Muscle of leg (tissue), 11 donors: ENCODE data around the gene GEN1. TPM values are rescaled to one million over a fixed set of nuclear protein-coding genes. Genes with fewer than 3 reads are reported as not detected.
A peak's percentile ranks its signal among the peaks of the same experiment; 100 is the strongest.

Experiments used
- DNase-seq: peaks from one replicate; pipeline ENCODE4 v3.0.0; 2013
- H3K27ac ChIP-seq: one replicate; pipeline ENCODE4 v1.5.1; 2013; ENCODE audit warnings: mild to moderate bottlenecking, low read length, control low read depth
- H3K27me3 ChIP-seq: one replicate; pipeline ENCODE4 v1.6.1; 2013; ENCODE audit warnings: low read length; ENCODE audit not compliant: control insufficient read depth, insufficient read depth
- H3K36me3 ChIP-seq: one replicate; pipeline ENCODE4 v1.6.1; 2013; ENCODE audit warnings: low read length; ENCODE audit not compliant: control insufficient read depth, insufficient read depth
- H3K4me1 ChIP-seq: one replicate; pipeline ENCODE4 v1.6.1; 2013; ENCODE audit warnings: low read length; ENCODE audit not compliant: control insufficient read depth, insufficient read depth
- H3K4me3 ChIP-seq: one replicate; pipeline ENCODE4 v1.5.1; 2013; ENCODE audit warnings: low read length, control low read depth
- H3K9me3 ChIP-seq: replicated peaks from 2 replicates; pipeline ENCODE4 v1.6.1; 2013; ENCODE audit warnings: low read depth, low read length; ENCODE audit not compliant: control insufficient read depth
- WGBS: methylation state at CpG from one replicate; pipeline ENCODE4 v1.1.5; 2013; ENCODE audit warnings: missing lambda C conversion rate; ENCODE audit not compliant: insufficient coverage; 5-methylcytosine and 5-hydroxymethylcytosine counted together
- polyA plus RNA-seq, 8 donors: library from polyadenylated mRNA; unstranded; fragments of 120-200 nt; gene quantifications; one replicate each; pipeline versions ENCODE4 v1.2.1 to v1.2.3, GENCODE V29; 2013; ENCODE audit warnings: inconsistent platforms in 1 of 8, low replicate concordance in 1 of 8; ENCODE audit not compliant: insufficient read length in 8 of 8, insufficient read depth in 1 of 8
- total RNA-seq: library from RNA; stranded (reverse); fragments of 120-200 nt; gene quantifications from one replicate; pipeline ENCODE4 v1.2.4, GENCODE V29; 2013

The GEN1 gene
- total and polyA plus RNA-seq, 9 donors: 6.5 to 16.7 (median 9.4) TPM

- H3K27ac ChIP-seq: no peak overlapping the region
- peaks cover 36% of the 10 kb centered on the region for H3K36me3 ChIP-seq
- no peaks in the 10 kb centered on the region for H3K9me3 ChIP-seq
- 100% methylated on average over 1 of the region's 4 CpGs for WGBS
- H3K4me3 ChIP-seq: no peak overlapping the region
- DNase-seq: peak; percentile 1
- H3K4me1 ChIP-seq: no peaks in the 10 kb centered on the region
- no peaks in the 10 kb centered on the region for H3K27me3 ChIP-seq
Observed at GRCh38 chr2:17719562-17720371, 34.2 kb upstream of the GEN1 start.

- H3K9me3 ChIP-seq: no peaks in the 10 kb centered on the region
- 94% methylated on average over 4 of the region's 6 CpGs for WGBS
- H3K4me1 ChIP-seq: no peaks in the 10 kb centered on the region
- H3K27ac ChIP-seq: no peak overlapping the region
- no peaks in the 10 kb centered on the region for H3K27me3 ChIP-seq
- peaks cover 12% of the 10 kb centered on the region for H3K36me3 ChIP-seq
- no peak for DNase-seq
- H3K4me3 ChIP-seq: no peak overlapping the region
Observed at GRCh38 chr2:17728210-17728609, 25.7 kb upstream of the GEN1 start.

- H3K27me3 ChIP-seq: no peaks in the 10 kb centered on the region
- H3K36me3 ChIP-seq: peaks cover 13% of the 10 kb centered on the region
- no peaks in the 10 kb centered on the region for H3K9me3 ChIP-seq
- no peaks in the 10 kb centered on the region for H3K4me1 ChIP-seq
- WGBS: no CpG with 5 or more reads among the region's 2 CpGs
- no peak overlapping the region for H3K4me3 ChIP-seq
- H3K27ac ChIP-seq: no peak overlapping the region
- DNase-seq: no peak
Observed at GRCh38 chr2:17729880-17730279, 24.1 kb upstream of the GEN1 start.

DNA sequence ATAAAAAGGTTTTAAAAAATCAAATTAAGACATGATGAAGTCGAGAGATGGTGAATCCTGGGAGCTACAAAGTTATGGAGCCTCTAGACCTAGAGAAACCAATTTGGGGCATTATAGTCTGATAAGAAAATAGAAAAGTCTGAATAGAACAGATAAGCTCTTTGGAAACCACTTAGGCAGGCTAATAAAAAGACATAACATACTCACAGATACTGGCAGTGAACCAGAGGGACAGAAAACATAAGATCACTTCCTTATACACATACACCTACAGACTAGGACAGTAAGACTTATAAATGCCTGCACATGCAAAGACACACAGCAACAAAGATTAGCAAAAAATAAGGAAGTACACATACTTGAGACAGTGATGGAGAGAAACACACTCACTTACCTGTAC, 20.3 kb upstream of the GEN1 start:
- peaks cover 23% of the 10 kb centered on the region for H3K36me3 ChIP-seq

GRCh38 chr2:17735864-17736263, 18.1 kb upstream of the GEN1 start:
- WGBS: no CpG with 5 or more reads among the region's 2 CpGs
- no peaks in the 10 kb centered on the region for H3K4me1 ChIP-seq
- no peaks in the 10 kb centered on the region for H3K27me3 ChIP-seq
- no peak overlapping the region for H3K4me3 ChIP-seq
- peaks cover 34% of the 10 kb centered on the region for H3K36me3 ChIP-seq
- no peak for DNase-seq
- no peak overlapping the region for H3K27ac ChIP-seq
- H3K9me3 ChIP-seq: no peaks in the 10 kb centered on the region

More for the DNA sequence above, 20.3 kb upstream of the GEN1 start:
- no CpG with 5 or more reads among the region's 1 CpG for WGBS
- no peak overlapping the region for H3K27ac ChIP-seq
- H3K9me3 ChIP-seq: no peaks in the 10 kb centered on the region
- DNase-seq: no peak
- no peak overlapping the region for H3K4me3 ChIP-seq
- H3K4me1 ChIP-seq: no peaks in the 10 kb centered on the region
- no peaks in the 10 kb centered on the region for H3K27me3 ChIP-seq

DNA sequence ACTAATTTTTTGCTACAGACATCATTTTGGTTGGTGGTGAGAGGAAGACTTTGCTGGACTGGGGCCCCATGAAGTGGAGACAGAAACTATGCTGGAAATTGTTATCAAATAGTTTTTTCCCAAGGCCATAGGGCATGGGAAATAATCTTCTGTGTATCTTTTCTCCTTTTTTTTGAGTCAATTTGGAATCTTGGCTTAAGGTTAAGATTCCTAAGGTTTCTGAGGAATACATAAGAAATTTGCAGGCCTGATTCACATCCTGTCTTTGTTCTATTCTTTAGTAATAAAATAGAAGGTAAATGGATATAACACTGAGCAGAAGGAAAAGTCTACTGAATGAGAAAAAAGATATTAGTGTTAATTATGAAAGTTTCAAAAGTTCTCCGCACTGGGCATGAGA, 16.9 kb upstream of the GEN1 start:
- H3K27ac ChIP-seq: no peak overlapping the region

DNA sequence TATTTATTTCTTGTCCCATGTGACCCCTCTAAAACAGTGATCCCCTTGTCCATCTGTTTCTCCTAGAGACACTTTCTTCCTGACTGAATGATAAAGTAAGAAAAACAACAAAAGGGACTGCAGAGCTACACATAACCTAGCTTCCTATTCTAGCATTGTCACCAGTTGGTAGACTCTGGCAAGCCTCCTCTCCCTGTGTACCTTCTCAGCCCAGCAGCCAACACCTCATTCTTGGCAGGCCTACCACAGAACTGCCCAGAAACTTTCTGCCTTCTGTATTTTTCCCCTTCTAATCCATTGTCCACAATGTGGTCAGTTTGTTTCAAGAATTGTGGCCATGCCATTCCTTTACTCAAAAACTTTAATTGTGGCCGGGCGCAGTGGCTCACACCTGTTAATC, 13.7 kb upstream of the GEN1 start:
- no peak overlapping the region for H3K4me3 ChIP-seq
- no peaks in the 10 kb centered on the region for H3K27me3 ChIP-seq
- DNase-seq: no peak
- WGBS: no CpG with 5 or more reads among the region's 2 CpGs
- H3K4me1 ChIP-seq: no peaks in the 10 kb centered on the region
- no peaks in the 10 kb centered on the region for H3K9me3 ChIP-seq
- H3K27ac ChIP-seq: no peak overlapping the region
- peaks cover 32% of the 10 kb centered on the region for H3K36me3 ChIP-seq

More for the DNA sequence above, 16.9 kb upstream of the GEN1 start:
- Histone ChIP-seq H3K27me3 (no peaks in the 10 kb centered on the region), H3K4me1 (no peaks in the 10 kb centered on the region), H3K36me3 (peaks cover 39% of the 10 kb centered on the region), H3K9me3 (no peaks in the 10 kb centered on the region), H3K4me3 (no peak overlapping the region)
- WGBS: 100% methylated on average over 1 of the region's 1 CpG
- DNase-seq: no peak

DNA sequence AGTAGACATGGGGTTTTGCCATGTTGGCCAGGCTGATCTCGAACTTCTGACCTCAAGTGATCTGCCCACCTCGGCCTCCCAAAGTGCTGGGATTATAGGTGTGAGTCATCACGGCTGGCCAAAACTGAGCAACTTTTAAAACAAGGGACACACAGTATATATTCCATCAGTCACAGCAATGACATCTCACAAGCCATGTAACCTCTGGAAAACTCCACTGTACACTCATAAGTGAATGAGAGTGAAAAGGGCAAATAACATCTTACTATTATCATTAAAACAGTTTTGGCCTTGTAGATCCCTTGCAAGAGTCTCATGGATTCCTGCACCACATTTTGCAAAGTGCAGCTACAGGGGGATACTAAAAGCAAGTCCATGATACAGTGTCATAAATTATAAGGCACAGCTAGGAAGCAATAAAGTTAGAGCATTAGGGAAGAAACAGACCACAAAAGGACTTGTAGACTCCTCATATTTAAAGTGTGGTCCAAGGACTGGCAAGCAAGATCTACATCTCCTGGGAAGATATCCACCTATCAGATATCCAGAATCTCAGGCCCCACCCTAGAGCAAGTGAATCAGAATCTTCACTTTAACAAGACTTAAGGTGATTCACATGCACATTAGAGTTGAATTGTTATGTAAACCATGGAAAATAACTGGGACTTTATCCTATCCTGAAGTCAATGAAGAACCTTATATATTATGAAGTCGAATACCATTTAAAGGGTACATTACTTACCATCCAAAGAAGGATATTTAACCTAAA, 6.1 kb upstream of the GEN1 start:
- DNase-seq: no peak
- Histone ChIP-seq H3K36me3 (peaks cover 3% of the 10 kb centered on the region), H3K9me3 (no peaks in the 10 kb centered on the region), H3K4me1 (no peaks in the 10 kb centered on the region), H3K27ac (no peak overlapping the region), H3K27me3 (no peaks in the 10 kb centered on the region), H3K4me3 (no peak overlapping the region)
- WGBS: 100% methylated on average over 2 of the region's 4 CpGs

GRCh38 chr2:17748745-17749144, 5.2 kb upstream of the GEN1 start:
- no peak overlapping the region for H3K4me3 ChIP-seq
- WGBS: no CpG with 5 or more reads among the region's 6 CpGs
- DNase-seq: no peak

GRCh38 chr2:17749753-17750438, 4.0 kb upstream of the GEN1 start:
- Histone ChIP-seq H3K9me3 (no peaks in the 10 kb centered on the region), H3K4me1 (peaks cover 6% of the 10 kb centered on the region), H3K27ac (no peak overlapping the region), H3K36me3 (peaks cover 3% of the 10 kb centered on the region), H3K4me3 (no peak overlapping the region), H3K27me3 (no peaks in the 10 kb centered on the region)
- DNase-seq: no peak
- WGBS: no CpG with 5 or more reads among the region's 2 CpGs

More at GRCh38 chr2:17748745-17749144, 5.2 kb upstream of the GEN1 start:
- Histone ChIP-seq H3K27me3 (no peaks in the 10 kb centered on the region), H3K4me1 (no peaks in the 10 kb centered on the region), H3K27ac (no peak overlapping the region), H3K9me3 (no peaks in the 10 kb centered on the region), H3K36me3 (peaks cover 3% of the 10 kb centered on the region)
